WTC11 (cell line): Measurements from ENCODE around the gene SOCS4. TPM values are rescaled to one million over a fixed set of nuclear protein-coding genes. Genes with fewer than 3 reads are reported as not detected.

ENCODE experiments used
- ATAC-seq: fragments of 200-7000 bp; cut with Tn5 transposase; 2 replicates; pipeline ENCODE4 v1.10.0; 2021; ENCODE audit warnings: mild to moderate bottlenecking, moderate library complexity
- Bru-seq: library from RNA; stranded (reverse); fragments of 400-500 nt; gene quantifications from one replicate; lab custom pipeline; 2021; lab: Mats Ljungman, UMichigan
- CTCF ChIA-PET: fragments of 300-600 bp; sonication (Branson Sonifier 250); formaldehyde crosslinking; loops from one replicate; lab custom pipeline; 2021; ENCODE audit warnings: antibody characterized with exemption; lab: Charles Lee
- POLR2A ChIA-PET: fragments of 350-600 bp; sonication (Branson Sonifier 250); formaldehyde crosslinking; loops from one replicate; lab custom pipeline; 2021; ENCODE audit warnings: antibody characterized with exemption; lab: Charles Lee
- DNase-seq: peaks from one replicate; pipeline ENCODE4 v3.0.0; 2021; ENCODE audit warnings: low spot score
- H3K27ac Mint-ChIP-seq: 2 replicates; pipeline ENCODE4 v1.8.0; 2021; ENCODE audit warnings: mixed read lengths
- H3K27me3 Mint-ChIP-seq: 2 replicates; pipeline ENCODE4 v1.8.0; 2021; ENCODE audit warnings: low read depth, mild to moderate bottlenecking, moderate library complexity, mixed read lengths
- H3K36me3 Mint-ChIP-seq: 2 replicates; pipeline ENCODE4 v1.8.0; 2021; ENCODE audit warnings: mixed read lengths
- H3K4me1 Mint-ChIP-seq: 2 replicates; pipeline ENCODE4 v1.8.0; 2022; ENCODE audit warnings: mixed read lengths
- H3K4me3 Mint-ChIP-seq: 2 replicates; pipeline ENCODE4 v1.8.0; 2021; ENCODE audit warnings: mild to moderate bottlenecking, moderate library complexity, mixed read lengths
- H3K9me3 Mint-ChIP-seq: 2 replicates; pipeline ENCODE4 v1.8.0; 2021; ENCODE audit warnings: mixed read lengths
- AR ChIP-seq: fragments of 250-450 bp; sonication (Bioruptor Pico); IDR thresholded peaks from 2 replicates; pipeline ENCODE4 v1.9.0; 2021; ENCODE audit warnings: mild to moderate bottlenecking
- ATF1 ChIP-seq: sonication (generic); formaldehyde crosslinking; IDR thresholded peaks from 2 replicates; pipeline ENCODE4 v1.8.1; 2023; ENCODE audit warnings: mild to moderate bottlenecking, moderate library complexity, missing genetic modification reagents
- ELF4 ChIP-seq: sonication (generic); formaldehyde crosslinking; IDR thresholded peaks from 2 replicates; pipeline ENCODE4 v1.8.1; 2022; ENCODE audit warnings: low read depth, mild to moderate bottlenecking, moderate library complexity, missing genetic modification reagents
- ESRRA ChIP-seq: sonication (generic); formaldehyde crosslinking; IDR thresholded peaks from 2 replicates; pipeline ENCODE4 v1.8.1; 2022; ENCODE audit warnings: mild to moderate bottlenecking, missing genetic modification reagents, borderline replicate concordance
- ETV6 ChIP-seq: sonication (generic); formaldehyde crosslinking; IDR thresholded peaks from 2 replicates; pipeline ENCODE4 v1.8.1; 2022; ENCODE audit warnings: mild to moderate bottlenecking, missing genetic modification reagents
- FOXP1 ChIP-seq: sonication (generic); formaldehyde crosslinking; IDR thresholded peaks from 2 replicates; pipeline ENCODE4 v1.8.0; 2022; ENCODE audit warnings: missing genetic modification reagents, mild to moderate bottlenecking, moderate library complexity, borderline replicate concordance
- GABPB1 ChIP-seq: sonication (generic); formaldehyde crosslinking; IDR thresholded peaks from 2 replicates; pipeline ENCODE4 v1.8.1; 2023; ENCODE audit warnings: mild to moderate bottlenecking, missing genetic modification reagents
- JAZF1 ChIP-seq: fragments of 250-450 bp; sonication (Bioruptor Pico); IDR thresholded peaks from 2 replicates; pipeline ENCODE4 v1.9.0; 2021; ENCODE audit warnings: moderate library complexity, mild to moderate bottlenecking, inconsistent platforms
- KAT7 ChIP-seq: sonication (generic); formaldehyde crosslinking; IDR thresholded peaks from 2 replicates; pipeline ENCODE4 v1.8.1; 2023; ENCODE audit warnings: missing genetic modification reagents, mild to moderate bottlenecking, borderline replicate concordance
- MLX ChIP-seq: sonication (generic); formaldehyde crosslinking; IDR thresholded peaks from 2 replicates; pipeline ENCODE4 v1.8.1; 2023; ENCODE audit warnings: mild to moderate bottlenecking, missing genetic modification reagents, moderate library complexity
- PRRX2 ChIP-seq: fragments of 250-450 bp; sonication (Bioruptor Pico); IDR thresholded peaks from 2 replicates; pipeline ENCODE4 v1.8.0; 2021; ENCODE audit warnings: mild to moderate bottlenecking
- SP1 ChIP-seq: sonication (generic); formaldehyde crosslinking; conservative IDR thresholded peaks from 2 replicates; pipeline ENCODE4 v1.8.1; 2022; ENCODE audit warnings: missing genetic modification reagents
- ZNF232 ChIP-seq: sonication (generic); formaldehyde crosslinking; IDR thresholded peaks from 2 replicates; pipeline ENCODE4 v1.8.0; 2022; ENCODE audit warnings: mild to moderate bottlenecking, missing genetic modification reagents
- ZNF317 ChIP-seq: sonication (generic); formaldehyde crosslinking; IDR thresholded peaks from 2 replicates; pipeline ENCODE4 v1.8.1; 2023; ENCODE audit warnings: low read depth, mild to moderate bottlenecking, moderate library complexity, missing genetic modification reagents, borderline replicate concordance
- ZNF532 ChIP-seq: fragments of 250-450 bp; sonication (Bioruptor Pico); IDR thresholded peaks from 2 replicates; pipeline ENCODE4 v1.9.0; 2021; ENCODE audit warnings: mild to moderate bottlenecking, borderline replicate concordance
- long read RNA-seq, 3 experiments: library from RNA in 1 of 3; library from capped mRNA in 1 of 3; library from polyadenylated mRNA in 1 of 3; unstranded in 2 of 3; stranded (forward) in 1 of 3; transcript quantifications; one replicate each; pipeline ENCODE4 v2.0.0, GENCODE V29; 2021
- total RNA-seq: library from RNA; stranded (reverse); gene quantifications from 3 replicates; pipeline ENCODE4 v1.2.3, GENCODE V29; 2021
- TF ChIP-seq, protein P1 (sequence below): sonication (generic); formaldehyde crosslinking; IDR thresholded peaks from 2 replicates; pipeline ENCODE4 v1.8.1; 2022; ENCODE audit warnings: mild to moderate bottlenecking, missing genetic modification reagents, moderate library complexity, borderline replicate concordance
- TF ChIP-seq, protein P2 (sequence below): sonication (generic); formaldehyde crosslinking; IDR thresholded peaks from 2 replicates; pipeline ENCODE4 v1.8.1; 2022; ENCODE audit warnings: mild to moderate bottlenecking, moderate library complexity, missing genetic modification reagents
- TF ChIP-seq, protein P3 (sequence below): sonication (generic); formaldehyde crosslinking; IDR thresholded peaks from 2 replicates; pipeline ENCODE4 v1.8.0; 2023; ENCODE audit warnings: mild to moderate bottlenecking, missing genetic modification reagents
- TF ChIP-seq, protein P4 (sequence below): sonication (generic); formaldehyde crosslinking; IDR thresholded peaks from 2 replicates; pipeline ENCODE4 v1.8.1; 2023; ENCODE audit warnings: mild to moderate bottlenecking, missing genetic modification reagents

Gene SOCS4
- total RNA-seq (20.7 to 21.3 TPM (median 21.2 TPM) in 3 replicates), Bru-seq, nascent RNA (percentile 95 among the genes with signal in this experiment)
- long read RNA-seq, experiment 1, full-length matches to known transcripts = 76 of 114 reads
- long read RNA-seq, experiment 1, partial matches to known transcripts = 0 of 114 reads
- long read RNA-seq, experiment 1, other reads (novel, unspliced or antisense) = 38 of 114 reads
- long read RNA-seq, experiment 2, partial matches to known transcripts = 1 of 13 reads
- long read RNA-seq, experiment 2, other reads (novel, unspliced or antisense) = 12 of 13 reads
- long read RNA-seq, experiment 3, full-length matches to known transcripts = 8 of 9 reads
- long read RNA-seq, experiment 3, partial matches to known transcripts = 0 of 9 reads
- long read RNA-seq, experiment 3, other reads (novel, unspliced or antisense) = 1 of 9 reads

DNA sequence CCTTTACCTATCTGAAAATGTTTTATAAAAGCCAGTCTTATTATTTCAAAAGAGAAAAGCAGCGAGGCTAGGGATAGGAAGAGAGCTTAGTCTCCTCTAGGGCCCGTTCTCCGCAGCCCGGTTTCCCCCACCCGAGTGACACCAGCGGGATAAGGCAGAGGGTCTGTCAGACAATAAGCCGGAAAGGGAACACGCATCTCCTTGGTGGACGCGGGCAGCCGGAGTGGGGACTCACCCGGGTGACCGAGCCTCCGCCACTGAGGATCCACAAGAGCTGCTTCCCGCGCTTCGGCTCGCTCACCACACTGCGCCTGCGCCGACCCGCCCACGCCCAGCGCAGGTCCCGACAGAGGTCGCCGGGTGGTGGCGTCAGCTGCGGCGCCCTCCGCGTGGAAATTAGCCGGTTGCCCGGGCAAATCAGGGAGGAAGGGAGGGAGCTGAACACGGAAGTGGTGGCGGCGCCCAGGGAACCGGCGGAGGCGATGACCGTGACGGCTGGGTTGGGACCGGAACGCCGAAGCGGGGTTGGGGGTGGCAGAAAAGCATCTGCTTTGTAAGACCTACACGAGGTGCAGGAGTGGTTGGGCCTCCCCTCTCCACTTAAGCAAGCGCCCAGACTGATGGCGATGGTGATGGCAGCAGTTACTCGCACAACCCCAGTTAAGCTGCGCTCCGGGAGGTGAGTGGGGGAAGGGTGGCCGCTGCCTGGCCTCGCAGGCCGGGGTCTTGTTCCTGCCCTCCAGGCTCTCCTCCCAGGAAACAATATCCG lies at the start of gene SOCS4, which contains the start of gene WDHD1:
Gene SOCS4, plus strand, starts transcription at position 444 of the 769 bp plus-strand sequence. CDS start 15,806 bp downstream, outside the sequence.
Gene WDHD1, minus strand, starts transcription at position 307 of the 769 bp plus-strand sequence. CDS start 312 bp downstream, outside the sequence.
- ChIA-PET POLR2A (interaction anchor here (0.7 to 2.4 kb wide), 8 partner anchors 9 to 124 kb away, joined by 3 to 44 read pairs (median 4); partner anchors contain the start of genes LGALS3 and MAPK1IP1L), CTCF (interaction anchor here (0.6 to 6.0 kb wide), 4 partner anchors 24 to 124 kb away, joined by 3 to 43 read pairs (median 3); partner anchors contain the start of gene MAPK1IP1L)
- Mint-ChIP-seq H3K27ac (peak within 1 kb of the TSS; percentile 97), H3K27me3 (no peaks in the 10 kb centered on the region), H3K4me3 (peak within 1 kb of the TSS; percentile 86), H3K9me3 (no peaks in the 10 kb centered on the region), H3K4me1 (peaks cover 56% of the 10 kb centered on the region), H3K36me3 (peaks cover 13% of the 10 kb centered on the region)
- peak; percentile 94 for DNase-seq
- peak; percentile 86 for ATAC-seq
- TF ChIP-seq JAZF1 (CRISPR knock-in tag) (no peak), ESRRA (no peak), FOXP1 (CRISPR knock-in tag) (peak; percentile 91), ZNF532 (CRISPR knock-in tag) (0 out of 2 replicates have a peak, but pooled peaks have one; percentile 55), PRRX2 (CRISPR knock-in tag) (no peak), AR (CRISPR knock-in tag) (no peak), GABPB1 (CRISPR knock-in tag) (peak; percentile 80), ATF1 (CRISPR knock-in tag) (0 out of 2 replicates have a peak, but pooled peaks have one; percentile 64), KAT7 (CRISPR knock-in tag) (peak; percentile 99; the same call in 1 of the 2 replicates), ZNF317 (no peak), ETV6 (CRISPR knock-in tag) (peak; percentile 80), ELF4 (CRISPR knock-in tag) (no peak), MLX (CRISPR knock-in tag) (no peak), SP1 (CRISPR knock-in tag) (peak; percentile 97), ZNF232 (peak; percentile 75)
- TF ChIP-seq, protein P1, sequence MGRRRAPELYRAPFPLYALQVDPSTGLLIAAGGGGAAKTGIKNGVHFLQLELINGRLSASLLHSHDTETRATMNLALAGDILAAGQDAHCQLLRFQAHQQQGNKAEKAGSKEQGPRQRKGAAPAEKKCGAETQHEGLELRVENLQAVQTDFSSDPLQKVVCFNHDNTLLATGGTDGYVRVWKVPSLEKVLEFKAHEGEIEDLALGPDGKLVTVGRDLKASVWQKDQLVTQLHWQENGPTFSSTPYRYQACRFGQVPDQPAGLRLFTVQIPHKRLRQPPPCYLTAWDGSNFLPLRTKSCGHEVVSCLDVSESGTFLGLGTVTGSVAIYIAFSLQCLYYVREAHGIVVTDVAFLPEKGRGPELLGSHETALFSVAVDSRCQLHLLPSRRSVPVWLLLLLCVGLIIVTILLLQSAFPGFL = no peak
- TF ChIP-seq, protein P2, sequence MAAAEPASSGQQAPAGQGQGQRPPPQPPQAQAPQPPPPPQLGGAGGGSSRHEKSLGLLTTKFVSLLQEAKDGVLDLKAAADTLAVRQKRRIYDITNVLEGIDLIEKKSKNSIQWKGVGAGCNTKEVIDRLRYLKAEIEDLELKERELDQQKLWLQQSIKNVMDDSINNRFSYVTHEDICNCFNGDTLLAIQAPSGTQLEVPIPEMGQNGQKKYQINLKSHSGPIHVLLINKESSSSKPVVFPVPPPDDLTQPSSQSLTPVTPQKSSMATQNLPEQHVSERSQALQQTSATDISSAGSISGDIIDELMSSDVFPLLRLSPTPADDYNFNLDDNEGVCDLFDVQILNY (CRISPR knock-in tag) = peak; percentile 94
- TF ChIP-seq, protein P3, sequence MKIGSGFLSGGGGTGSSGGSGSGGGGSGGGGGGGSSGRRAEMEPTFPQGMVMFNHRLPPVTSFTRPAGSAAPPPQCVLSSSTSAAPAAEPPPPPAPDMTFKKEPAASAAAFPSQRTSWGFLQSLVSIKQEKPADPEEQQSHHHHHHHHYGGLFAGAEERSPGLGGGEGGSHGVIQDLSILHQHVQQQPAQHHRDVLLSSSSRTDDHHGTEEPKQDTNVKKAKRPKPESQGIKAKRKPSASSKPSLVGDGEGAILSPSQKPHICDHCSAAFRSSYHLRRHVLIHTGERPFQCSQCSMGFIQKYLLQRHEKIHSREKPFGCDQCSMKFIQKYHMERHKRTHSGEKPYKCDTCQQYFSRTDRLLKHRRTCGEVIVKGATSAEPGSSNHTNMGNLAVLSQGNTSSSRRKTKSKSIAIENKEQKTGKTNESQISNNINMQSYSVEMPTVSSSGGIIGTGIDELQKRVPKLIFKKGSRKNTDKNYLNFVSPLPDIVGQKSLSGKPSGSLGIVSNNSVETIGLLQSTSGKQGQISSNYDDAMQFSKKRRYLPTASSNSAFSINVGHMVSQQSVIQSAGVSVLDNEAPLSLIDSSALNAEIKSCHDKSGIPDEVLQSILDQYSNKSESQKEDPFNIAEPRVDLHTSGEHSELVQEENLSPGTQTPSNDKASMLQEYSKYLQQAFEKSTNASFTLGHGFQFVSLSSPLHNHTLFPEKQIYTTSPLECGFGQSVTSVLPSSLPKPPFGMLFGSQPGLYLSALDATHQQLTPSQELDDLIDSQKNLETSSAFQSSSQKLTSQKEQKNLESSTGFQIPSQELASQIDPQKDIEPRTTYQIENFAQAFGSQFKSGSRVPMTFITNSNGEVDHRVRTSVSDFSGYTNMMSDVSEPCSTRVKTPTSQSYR (CRISPR knock-in tag) = peak; percentile 98
- TF ChIP-seq, protein P4, sequence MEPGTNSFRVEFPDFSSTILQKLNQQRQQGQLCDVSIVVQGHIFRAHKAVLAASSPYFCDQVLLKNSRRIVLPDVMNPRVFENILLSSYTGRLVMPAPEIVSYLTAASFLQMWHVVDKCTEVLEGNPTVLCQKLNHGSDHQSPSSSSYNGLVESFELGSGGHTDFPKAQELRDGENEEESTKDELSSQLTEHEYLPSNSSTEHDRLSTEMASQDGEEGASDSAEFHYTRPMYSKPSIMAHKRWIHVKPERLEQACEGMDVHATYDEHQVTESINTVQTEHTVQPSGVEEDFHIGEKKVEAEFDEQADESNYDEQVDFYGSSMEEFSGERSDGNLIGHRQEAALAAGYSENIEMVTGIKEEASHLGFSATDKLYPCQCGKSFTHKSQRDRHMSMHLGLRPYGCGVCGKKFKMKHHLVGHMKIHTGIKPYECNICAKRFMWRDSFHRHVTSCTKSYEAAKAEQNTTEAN = no peak; the same call in 1 of the 2 replicates
